HEK293 (cell line): ENCODE measurements around the gene KRT79.

Experiments used
- CTCF ChIA-PET: fragments of 350-600 bp; formaldehyde crosslinking; extraction: SDS; loops from one replicate; lab custom pipeline; 2021; ENCODE audit warnings: antibody characterized with exemption; lab: Yijun Ruan, JAX
- POLR2A ChIA-PET: fragments of 300-600 bp; formaldehyde crosslinking; extraction: SDS; loops from one replicate; lab custom pipeline; 2020; ENCODE audit warnings: antibody characterized with exemption, inconsistent platforms; lab: Yijun Ruan, JAX
- H3K27ac ChIP-seq: fragments of 200-500 bp; sonication (Bioruptor generic); 2 replicates; pipeline ENCODE4 v1.5.1; 2014; ENCODE audit warnings: low read depth, low read length, control low read depth, inconsistent platforms; ENCODE audit errors: extremely low read depth
- H3K36me3 ChIP-seq, 2 experiments: fragments of 200-500 bp in 1 of 2; sonication (Bioruptor generic) in 1 of 2; 1 replicate in 1 of 2; 2 replicates in 1 of 2; pipeline ENCODE4 v1.5.1; 2014 to 2017; ENCODE audit warnings: inconsistent platforms in 2 of 2, low read length in 2 of 2; ENCODE audit not compliant: control insufficient read depth in 2 of 2, insufficient read depth in 1 of 2
- H3K4me1 ChIP-seq: fragments of 200-500 bp; sonication (Bioruptor generic); 2 replicates; pipeline ENCODE4 v1.5.1; 2014; ENCODE audit warnings: mild to moderate bottlenecking, low read length, inconsistent platforms; ENCODE audit not compliant: control insufficient read depth, insufficient read depth
- H3K4me3 ChIP-seq: 2 replicates; pipeline ENCODE4 v1.5.1; 2011; ENCODE audit warnings: low read depth, mild to moderate bottlenecking, control low read depth, low read length, moderate library complexity
- H3K9me3 ChIP-seq: fragments of 200-500 bp; sonication (Bioruptor generic); 2 replicates; pipeline ENCODE4 v1.5.1; 2014; ENCODE audit warnings: low read depth, low read length, inconsistent platforms; ENCODE audit not compliant: control insufficient read depth, insufficient read depth
- HIC1 ChIP-seq: fragments of 450-650 bp; formaldehyde crosslinking; IDR thresholded peaks from 2 replicates; pipeline ENCODE4 v1.5.1; 2016; ENCODE audit warnings: missing biosample characterization, missing genetic modification characterization
- KLF7 ChIP-seq: fragments of 450-650 bp; formaldehyde crosslinking; IDR thresholded peaks from 2 replicates; pipeline ENCODE4 v1.5.1; 2016; ENCODE audit warnings: missing biosample characterization, missing genetic modification characterization, borderline replicate concordance
- SCRT2 ChIP-seq: fragments of 450-650 bp; formaldehyde crosslinking; IDR thresholded peaks from 2 replicates; pipeline ENCODE4 v1.5.1; 2016; ENCODE audit warnings: missing biosample characterization, missing genetic modification characterization
- SP7 ChIP-seq: fragments of 450-650 bp; formaldehyde crosslinking; IDR thresholded peaks from 2 replicates; pipeline ENCODE4 v1.5.1; 2016; ENCODE audit warnings: missing biosample characterization, missing genetic modification characterization
- ZNF140 ChIP-seq: fragments of 450-650 bp; formaldehyde crosslinking; IDR thresholded peaks from 2 replicates; pipeline ENCODE4 v1.5.1; 2016; ENCODE audit warnings: missing biosample characterization, missing genetic modification characterization
- ZNF223 ChIP-seq: fragments of 450-650 bp; formaldehyde crosslinking; IDR thresholded peaks from 2 replicates; pipeline ENCODE4 v1.5.1; 2016; ENCODE audit warnings: missing biosample characterization, missing genetic modification characterization
- ZNF510 ChIP-seq: fragments of 450-650 bp; formaldehyde crosslinking; IDR thresholded peaks from 2 replicates; pipeline ENCODE4 v1.5.1; 2018; ENCODE audit warnings: mild to moderate bottlenecking, missing genetic modification characterization, missing biosample characterization; ENCODE audit not compliant: insufficient replicate concordance
- ZNF639 ChIP-seq: fragments of 450-650 bp; formaldehyde crosslinking; IDR thresholded peaks from 2 replicates; pipeline ENCODE4 v1.5.1; 2016; ENCODE audit warnings: missing biosample characterization, missing genetic modification characterization
- TF ChIP-seq, protein P1 (sequence below): IDR thresholded peaks from 2 replicates; pipeline ENCODE4 v1.6.1; 2011; ENCODE audit warnings: mild to moderate bottlenecking, low read depth, low read length, borderline replicate concordance
- TF ChIP-seq, protein P2 (sequence below): fragments of 450-650 bp; formaldehyde crosslinking; IDR thresholded peaks from 2 replicates; pipeline ENCODE4 v1.5.1; 2016; ENCODE audit warnings: missing biosample characterization, missing genetic modification characterization

The KRT79 gene

GRCh38 chr12:52808573-52809160, 25.4 kb downstream of the KRT79 start:
- no peak overlapping the region for H3K27ac ChIP-seq
- ChIA-PET CTCF (interaction anchor here (0.7 to 1.5 kb wide), 2 partner anchors 30 to 71 kb away, joined by 4 to 6 read pairs; no protein-coding TSS in a partner anchor), POLR2A (no interaction called here)
- TF ChIP-seq, protein P1, sequence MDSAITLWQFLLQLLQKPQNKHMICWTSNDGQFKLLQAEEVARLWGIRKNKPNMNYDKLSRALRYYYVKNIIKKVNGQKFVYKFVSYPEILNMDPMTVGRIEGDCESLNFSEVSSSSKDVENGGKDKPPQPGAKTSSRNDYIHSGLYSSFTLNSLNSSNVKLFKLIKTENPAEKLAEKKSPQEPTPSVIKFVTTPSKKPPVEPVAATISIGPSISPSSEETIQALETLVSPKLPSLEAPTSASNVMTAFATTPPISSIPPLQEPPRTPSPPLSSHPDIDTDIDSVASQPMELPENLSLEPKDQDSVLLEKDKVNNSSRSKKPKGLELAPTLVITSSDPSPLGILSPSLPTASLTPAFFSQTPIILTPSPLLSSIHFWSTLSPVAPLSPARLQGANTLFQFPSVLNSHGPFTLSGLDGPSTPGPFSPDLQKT, result no peak
- TF ChIP-seq SP7 (tag by site-specific recombination) (no peak), ZNF639 (tag by site-specific recombination) (no peak), ZNF223 (tag by site-specific recombination) (no peak), ZNF140 (tag by site-specific recombination) (no peak), KLF7 (tag by site-specific recombination) (no peak), HIC1 (no peak)
- TF ChIP-seq, protein P2, sequence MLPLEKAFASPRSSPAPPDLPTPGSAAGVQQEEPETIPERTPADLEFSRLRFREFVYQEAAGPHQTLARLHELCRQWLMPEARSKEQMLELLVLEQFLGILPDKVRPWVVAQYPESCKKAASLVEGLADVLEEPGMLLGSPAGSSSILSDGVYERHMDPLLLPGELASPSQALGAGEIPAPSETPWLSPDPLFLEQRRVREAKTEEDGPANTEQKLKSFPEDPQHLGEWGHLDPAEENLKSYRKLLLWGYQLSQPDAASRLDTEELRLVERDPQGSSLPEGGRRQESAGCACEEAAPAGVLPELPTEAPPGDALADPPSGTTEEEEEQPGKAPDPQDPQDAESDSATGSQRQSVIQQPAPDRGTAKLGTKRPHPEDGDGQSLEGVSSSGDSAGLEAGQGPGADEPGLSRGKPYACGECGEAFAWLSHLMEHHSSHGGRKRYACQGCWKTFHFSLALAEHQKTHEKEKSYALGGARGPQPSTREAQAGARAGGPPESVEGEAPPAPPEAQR (tag by site-specific recombination), result no peak
- H3K9me3 ChIP-seq, result no peaks in the 10 kb centered on the region
- no peaks in the 10 kb centered on the region for H3K36me3 ChIP-seq
- no peak overlapping the region for H3K4me3 ChIP-seq
- no peaks in the 10 kb centered on the region; the same call in 1 of the 2 replicates for H3K4me1 ChIP-seq

- TF ChIP-seq ZNF510 (tag by site-specific recombination) (no peak), SCRT2 (tag by site-specific recombination) (peak; percentile 17; the same call in 1 of the 2 replicates)
- Histone ChIP-seq H3K9me3 (no peaks in the 10 kb centered on the region), H3K4me3 (no peak overlapping the region), H3K36me3 (no peaks in the 10 kb centered on the region), H3K4me1 (no peaks in the 10 kb centered on the region; the same call in 1 of the 2 replicates), H3K27ac (no peak overlapping the region)
- POLR2A ChIA-PET, result interaction anchor here (0.6 kb wide), 1 partner anchor 148 kb away, joined by 4 read pairs; no protein-coding TSS in a partner anchor
- CTCF ChIA-PET, result interaction anchor here (0.6 to 1.5 kb wide), 3 partner anchors 31 to 636 kb away, joined by 3 to 6 read pairs (median 4); no protein-coding TSS in a partner anchor
These were observed 26.3 kb downstream of the KRT79 start for GRCh38 chr12:52807544-52808470.
